DMS 273 (cell line): ENCODE results near the gene EPHB4.
"Not testable (repeated sequence)": the region's sequence is repeated elsewhere in the genome, so short reads cannot be mapped to it uniquely, and the experiment has no call there.

ENCODE experiments used
- DNase-seq: peaks from one replicate; lab custom pipeline; 2025; ENCODE audit not compliant: unreplicated experiment; lab: John Stamatoyannopoulos, UW

EPHB4 gene

DNA sequence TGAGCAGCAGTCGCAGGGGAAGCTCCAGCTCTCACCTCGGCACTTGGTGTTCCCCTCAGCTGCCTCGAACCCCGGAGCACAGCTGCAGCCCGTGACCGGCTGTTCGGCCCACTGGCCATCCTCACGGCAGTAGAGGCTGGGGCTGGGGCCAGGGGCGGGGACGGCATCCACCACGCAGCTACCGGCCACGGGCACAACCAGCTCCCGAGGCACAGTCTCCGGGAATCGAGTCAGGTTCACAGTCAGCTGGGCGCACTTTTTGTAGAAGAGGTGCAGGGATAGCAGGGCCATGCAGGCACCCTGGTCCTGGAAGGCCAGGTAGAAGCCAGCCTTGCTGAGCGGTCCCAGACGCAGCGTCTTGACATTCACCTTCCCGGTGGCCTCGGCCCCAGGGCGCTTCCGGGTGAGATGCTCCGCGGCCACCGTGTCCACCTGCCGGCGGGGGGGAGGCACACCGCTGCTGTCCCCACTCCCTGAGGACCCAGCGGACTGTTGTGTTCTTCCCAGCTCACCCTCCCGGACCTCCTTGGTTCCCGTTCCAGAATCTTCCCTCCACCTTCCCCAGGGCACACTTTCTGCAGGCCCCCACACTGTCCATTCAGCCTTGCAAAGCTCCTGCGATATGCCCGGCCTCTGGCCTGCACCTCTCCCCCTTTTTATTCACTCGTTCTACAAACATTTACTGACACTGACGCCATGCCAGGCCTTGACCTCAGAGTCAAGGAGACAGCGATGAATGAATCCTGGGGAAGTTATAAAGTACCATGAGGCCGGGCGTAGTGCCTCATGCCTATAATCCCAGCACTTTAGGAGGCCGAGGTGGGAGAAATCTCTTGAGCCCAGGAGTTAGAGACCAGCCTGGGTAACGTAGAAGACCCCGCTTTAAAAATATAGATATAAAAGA, 4.8 kb downstream of the EPHB4 start:
- DNase-seq = no peak

DNA sequence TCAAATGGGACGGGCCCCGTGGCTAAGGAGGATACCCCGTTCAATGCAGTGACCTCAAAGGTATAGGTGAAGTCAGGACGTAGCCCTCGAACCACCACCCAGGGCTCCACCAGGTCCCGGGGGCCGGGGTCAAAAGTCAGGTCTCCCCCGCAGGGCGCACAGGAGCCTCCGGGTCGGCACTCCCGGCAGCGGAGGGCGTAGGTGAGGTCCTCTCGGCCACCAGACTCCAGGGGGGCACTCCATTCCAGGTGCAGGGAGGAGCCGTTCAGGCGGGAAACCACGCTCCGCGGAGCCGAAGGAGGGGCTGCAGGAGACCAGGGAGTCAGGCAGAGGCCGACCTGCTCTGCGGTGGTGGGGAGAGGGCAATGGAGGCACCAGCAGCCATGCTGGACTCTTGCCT, 7.7 kb downstream of the EPHB4 start:
- no peak for DNase-seq

DNA sequence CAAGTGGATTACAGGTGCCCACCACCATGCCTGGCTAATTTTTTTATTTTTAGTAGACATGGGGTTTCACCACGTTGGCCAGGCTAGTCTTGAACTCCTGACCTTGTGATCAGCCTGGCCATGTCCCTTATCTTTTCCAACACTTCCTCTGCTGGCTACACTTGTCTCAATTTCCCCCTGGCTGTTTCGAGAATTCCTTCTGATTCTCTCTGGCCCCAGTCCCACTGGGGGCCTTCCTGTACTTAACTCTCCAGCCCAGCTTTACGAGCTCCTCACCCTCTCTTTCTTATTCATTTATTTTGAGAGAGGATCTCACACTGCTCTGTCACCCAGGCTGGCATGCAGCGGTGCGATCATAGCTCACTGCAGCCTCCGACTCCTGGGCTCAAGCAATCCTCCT, 8.5 kb downstream of the EPHB4 start:
- no peak for DNase-seq

DNA sequence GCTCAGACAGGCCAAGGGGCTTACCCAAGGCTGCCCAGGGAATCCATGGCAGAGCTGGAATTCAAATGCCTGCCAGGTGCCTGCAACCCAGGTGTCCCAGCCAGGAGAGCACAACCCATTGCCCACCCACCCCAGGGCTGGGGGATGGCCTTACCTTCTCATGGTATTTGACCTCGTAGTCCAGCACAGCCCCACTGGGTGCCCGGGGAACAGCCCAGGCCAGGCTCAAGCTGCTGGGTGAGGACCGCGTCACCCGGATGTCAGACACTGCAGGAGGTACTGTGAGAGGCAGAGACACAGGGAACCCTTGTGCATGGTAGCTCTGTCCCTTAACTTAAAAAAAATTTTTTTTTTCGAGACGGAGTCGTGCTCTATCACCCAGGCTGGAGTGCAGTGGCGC, 9.0 kb downstream of the EPHB4 start:
- DNase-seq = no peak

DNA sequence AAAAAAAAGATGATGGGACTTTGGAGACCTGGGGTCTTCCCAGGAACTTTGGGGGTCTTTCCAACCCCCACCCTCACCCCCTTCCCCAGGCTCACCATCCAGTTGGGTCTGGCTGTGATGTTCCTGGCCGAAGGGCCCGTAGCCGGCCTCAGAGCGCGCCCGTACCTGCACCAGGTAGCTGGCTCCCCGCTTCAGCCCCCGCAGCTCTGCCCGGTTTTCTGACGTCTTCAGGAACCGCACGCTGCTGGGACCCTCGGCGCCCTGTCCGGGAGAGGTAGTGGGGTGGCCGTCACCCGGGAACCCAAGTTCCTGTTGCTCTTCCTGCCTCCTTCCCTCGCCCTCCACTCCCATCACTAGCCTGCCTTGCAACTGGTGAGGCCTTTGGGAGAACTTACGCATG, 10.2 kb downstream of the EPHB4 start:
- DNase-seq = no peak

DNA sequence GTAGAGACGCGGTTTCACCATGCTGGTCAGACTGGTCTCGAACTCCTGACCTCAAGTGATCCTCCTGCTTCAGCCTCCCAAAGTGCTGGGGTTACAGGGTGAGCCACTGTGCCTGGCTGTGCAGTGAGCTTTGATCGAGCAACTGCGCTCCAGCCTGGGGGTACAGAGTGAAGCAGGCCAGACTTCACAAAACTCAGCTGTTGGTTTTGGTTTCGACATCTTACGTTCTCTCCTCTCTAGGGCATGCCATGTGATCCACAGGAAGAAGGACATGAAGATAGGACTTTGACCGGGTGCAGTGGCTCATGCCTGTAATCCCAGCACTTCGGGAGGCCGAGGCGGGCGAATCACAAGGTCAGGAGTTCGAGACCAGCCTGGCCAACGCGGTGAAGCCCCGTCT, 10.8 kb downstream of the EPHB4 start:
- not testable (repeated sequence) for DNase-seq

DNA sequence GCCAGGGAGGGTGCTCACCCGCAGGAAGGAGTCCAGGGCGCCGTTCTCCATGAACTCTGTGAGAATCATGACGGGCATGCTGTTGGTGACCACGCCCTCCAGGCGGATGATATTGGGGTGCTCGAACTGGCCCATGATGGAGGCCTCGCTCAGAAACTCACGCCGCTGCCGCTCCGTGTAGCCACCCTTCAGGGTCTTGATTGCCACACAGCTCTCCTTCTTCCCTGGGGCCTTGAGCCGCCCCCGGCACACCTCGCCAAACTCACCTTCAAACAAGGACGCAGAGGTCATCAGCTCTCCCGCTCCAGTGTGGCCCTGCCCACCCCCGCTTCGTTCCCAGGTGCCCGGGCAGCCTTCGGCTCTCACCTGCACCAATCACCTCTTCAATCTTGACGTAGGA, 14.6 kb downstream of the EPHB4 start:
- DNase-seq = no peak

DNA sequence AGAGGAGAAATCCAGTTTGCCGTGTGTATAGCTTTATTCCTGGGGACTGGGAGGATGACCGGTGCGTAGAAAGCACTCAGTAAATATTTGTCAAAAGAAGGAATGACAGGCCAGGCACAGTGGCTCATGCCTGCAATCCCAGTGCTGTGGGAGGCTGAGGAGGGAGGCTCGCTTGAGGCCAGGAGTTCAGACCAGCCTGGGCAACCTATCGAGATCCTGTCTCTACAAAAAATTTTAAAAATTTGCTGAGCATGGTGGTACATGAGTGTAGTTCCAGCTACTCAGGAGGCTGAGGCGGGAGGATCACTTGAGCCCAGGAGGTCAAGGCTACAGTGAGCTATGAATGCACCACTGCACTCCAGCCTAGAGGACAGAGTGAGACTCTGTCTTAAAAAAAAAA, 15.8 kb downstream of the EPHB4 start:
- DNase-seq = no peak

DNA sequence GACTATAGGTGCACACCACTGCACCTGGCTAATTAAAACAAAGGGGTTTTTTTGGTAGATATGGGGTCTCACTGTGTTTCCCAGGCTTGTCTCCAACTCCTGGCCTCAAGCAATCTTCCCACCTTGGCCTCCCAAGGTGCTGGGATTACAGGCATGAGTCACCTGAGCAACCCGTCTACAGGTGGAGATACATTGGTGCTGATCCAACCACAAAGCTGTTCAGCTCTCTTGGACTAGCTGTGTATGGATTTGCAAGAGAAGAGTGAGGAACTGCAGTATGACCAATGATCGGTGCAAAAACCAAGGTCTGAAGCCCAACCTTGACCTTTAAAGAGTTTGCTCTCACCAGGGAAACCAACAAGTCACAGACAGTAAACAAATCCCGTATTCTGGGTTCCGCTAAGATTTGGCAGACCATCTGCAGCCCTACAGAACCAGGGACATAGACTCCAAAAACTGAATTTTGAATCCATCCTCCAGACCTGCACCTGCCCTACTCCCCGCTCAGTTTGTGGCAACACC, 18.9 kb downstream of the EPHB4 start:
- DNase-seq = no peak

DNA sequence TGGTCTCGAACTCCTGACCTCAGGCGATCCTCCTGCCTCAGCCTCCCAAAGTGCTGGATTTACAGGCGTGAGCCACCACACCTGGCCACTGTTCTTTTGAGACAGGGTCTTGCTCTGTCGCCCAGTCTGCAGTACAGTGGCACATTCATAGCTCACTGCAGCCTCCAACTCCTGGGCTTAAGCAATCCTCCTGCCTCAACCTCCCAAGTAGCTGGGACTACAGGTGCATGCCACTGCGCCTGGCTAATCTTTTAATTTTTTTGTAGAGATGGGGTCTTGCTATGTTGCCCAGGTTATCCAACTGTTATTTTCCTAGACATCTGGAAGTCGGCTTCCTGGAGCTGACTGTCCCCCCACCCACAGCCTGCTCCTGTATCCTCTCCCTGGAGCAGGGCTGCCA, 20.4 kb downstream of the EPHB4 start:
- not testable (repeated sequence) for DNase-seq

DNA sequence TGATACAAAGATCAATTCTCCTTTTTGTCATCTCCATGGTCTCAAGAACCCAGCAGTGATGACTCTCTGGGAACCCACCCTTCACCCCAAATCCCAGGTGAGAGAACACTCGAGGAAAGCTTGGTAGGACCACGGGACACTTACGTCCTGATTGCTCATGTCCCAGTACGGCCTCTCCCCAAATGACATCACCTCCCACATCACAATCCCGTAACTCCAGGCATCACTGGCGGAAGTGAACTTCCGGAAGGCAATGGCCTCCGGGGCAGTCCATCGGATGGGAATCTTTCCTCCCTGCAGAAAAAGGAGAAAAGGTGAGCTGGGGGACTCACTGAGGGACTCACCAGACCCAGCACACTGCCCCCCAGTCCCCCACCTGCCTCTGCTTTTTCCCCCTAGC, 21.0 kb downstream of the EPHB4 start:
- DNase-seq = no peak

DNA sequence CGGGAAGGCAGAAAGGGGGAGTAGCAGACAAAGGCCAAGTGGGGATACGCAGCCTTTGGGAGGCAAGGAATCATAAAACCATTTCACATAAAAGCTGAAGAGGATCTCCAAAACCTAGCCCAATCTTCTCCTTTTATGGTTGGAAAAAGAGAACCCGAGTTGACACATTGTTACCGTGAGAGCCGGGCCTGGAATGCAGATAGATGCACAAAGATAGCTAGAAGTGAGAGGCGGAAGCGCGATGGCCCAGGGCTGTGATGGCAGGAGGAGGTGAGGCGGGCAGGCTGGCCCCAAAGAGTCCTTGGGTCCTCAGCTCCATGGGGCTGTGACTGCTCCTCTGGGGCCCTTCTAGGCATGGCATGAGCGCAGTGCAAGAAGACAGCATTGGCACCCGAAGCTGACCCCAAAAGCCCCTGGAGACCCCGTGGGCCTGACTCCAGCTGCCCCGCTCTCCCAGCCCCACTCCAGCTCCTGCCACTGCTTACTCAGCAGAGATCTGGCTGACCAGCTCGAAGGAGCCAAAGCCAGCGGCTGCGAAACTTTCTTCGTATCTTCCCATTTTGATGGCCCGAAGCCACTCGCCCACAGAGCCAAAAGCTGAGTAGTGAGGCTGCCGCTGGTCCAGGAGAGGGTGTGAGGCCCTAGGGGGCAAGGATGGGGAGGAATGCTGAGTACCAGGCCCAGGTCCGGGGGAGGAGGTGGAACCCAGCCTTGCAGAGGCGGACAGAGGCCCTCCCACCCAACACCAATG, 22.5 kb downstream of the EPHB4 start:
- DNase-seq = no peak

DNA sequence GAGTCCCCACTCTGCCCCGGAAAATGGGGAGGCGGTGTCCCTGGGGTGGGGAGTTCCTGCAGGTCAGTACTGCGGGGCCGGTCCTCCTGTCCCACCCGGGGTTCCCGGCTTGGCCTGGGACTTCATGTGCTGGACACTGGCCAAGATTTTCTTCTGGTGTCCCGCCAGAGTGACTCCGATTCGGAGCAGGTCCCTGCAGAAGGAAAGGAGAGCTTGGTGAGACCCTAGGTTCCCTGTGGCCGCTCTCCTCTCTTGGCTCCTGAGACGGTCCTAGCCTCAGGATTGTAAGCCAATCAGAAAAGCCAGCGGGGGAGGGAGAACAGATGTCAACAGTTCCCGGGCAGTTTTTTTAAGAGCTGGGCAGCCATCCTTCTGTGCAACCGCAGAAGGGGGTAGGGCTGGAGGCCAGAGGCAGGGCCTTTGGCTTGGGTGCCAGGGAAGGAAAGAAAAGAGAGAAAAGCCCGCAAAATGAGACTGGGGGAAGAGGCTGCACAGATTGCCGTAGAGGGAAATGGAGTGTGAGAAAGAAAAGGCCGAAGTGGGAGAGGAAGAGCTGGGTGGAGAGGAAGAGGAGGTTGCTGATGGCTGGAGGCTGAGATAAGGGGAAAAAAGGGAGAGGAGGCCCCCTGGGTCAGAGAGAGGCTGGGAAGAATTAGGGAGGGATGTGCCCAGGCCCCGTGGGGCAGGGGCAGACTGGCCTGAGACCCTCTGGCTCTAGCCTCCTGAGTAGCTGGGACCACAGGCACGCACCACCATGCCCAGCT, 23.7 kb downstream of the EPHB4 start:
- peak; percentile 98 for DNase-seq

DNA sequence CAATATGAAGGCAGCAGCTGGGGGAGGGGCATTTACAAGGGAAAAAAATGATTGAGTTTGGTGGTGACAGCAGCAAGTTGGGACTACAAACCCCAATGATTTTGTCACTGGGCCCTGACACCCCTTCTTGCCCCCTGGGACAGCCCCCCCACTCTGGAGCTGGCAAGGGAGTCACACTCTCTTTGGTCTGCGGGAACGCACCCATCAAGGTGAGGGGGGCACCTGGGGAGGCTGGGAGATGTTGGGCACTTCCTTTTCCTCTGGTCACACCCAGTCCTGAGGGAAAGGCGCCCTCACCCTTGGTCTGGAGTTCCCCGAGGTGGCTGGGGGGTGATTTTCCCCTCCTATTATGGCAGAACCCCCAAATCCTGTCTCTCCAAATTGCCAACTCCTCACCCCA, 24.4 kb downstream of the EPHB4 start:
- no peak for DNase-seq

DNA sequence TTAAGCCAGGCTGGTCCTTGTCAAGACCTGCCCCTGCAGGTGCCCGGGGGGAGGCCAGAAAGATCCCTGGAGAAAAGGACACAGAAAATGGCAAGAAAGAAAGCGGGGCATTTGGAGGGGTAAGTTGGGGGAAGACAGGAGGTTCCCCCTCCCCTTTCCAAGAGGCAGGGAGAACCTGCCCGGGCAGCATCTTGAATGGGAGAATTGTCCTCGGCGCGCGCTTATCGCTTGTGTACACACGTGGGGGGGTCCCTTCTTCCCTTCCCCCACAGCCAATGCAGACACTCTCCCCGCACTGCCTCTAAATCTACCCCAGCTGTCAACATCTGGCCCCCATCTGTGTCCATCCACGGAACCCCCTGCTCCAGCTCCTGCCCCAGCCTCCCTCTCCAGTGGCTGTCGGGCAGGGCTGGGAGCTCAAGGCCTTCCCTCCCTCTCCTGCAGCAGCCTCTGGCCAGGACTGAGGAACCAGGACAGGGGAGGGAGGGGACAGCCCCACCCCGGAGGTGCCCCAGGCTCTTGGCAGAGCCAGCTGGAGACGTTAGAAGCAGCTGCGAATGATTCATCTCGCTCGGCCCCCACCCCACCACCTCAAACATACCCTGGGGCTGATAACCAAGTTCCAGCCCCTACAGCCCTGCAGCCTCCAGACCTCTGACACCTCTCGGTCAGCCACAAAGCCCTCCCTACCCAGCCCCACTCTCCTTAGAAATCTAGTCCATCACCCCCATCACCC, 25.3 kb downstream of the EPHB4 start:
- peak; percentile 83 for DNase-seq

DNA sequence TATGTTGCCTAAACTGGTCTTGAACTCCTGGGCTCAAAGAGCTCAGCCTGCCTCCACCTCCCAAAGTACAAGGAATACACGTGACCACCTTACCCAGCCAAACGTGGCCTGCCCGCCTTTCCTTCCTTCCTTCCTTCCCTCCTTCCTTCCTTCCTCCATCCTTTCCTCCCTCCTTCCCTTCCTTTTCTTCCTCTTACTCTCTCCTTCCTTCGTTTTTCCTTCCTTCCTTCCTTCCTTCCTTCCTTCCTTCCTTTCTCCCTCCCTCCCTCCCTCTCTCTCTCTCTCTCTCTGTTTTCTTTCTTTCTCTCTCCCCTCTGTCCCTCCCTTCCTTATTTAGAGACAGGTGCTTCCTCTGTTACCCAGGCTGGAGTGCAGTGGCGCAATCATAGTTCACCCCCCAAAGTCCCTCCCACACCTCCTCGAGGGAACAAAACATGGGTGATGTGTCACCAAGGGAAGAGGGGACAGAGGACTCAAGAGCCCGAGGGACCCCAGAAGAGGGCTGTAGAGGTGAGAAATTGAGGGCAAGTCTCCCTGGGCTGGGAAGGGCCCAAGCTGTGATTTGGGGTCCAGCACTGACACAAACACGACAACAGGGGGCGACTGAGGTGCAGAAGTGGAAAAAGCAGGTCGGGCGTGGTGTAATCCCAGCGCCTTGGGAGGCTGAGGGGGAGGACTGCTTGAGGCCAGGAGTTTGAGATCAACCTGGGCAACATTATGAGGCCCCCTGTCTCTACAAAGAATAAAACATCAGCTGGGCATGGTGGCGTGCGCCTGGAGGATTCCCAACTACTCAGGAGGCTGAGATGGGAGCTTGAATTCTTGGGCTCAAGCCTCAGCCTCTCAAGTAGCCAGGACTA, 28.1 kb downstream of the EPHB4 start:
- peak; percentile 88 for DNase-seq

DNA sequence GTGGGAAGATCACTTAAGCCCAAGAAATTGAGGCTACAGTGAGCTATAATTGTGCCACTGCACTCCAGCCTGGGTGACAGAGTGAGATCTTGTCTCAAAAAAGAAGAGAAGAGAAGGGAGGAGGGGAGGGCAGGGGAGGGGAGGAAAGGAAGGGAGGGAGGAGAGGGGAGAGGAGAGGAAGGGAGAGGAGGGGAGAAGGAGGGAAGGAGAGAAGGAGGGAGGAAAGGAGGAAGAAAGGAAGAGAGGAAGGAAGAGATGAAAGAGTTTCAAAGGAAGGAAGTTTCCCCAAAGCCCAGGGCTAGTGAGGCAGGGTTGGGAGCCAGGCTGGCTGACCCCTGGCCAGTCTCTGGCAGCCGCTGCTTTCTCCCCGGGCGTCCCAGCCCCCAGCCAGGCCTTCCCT, 32.6 kb downstream of the EPHB4 start:
- no peak for DNase-seq

DNA sequence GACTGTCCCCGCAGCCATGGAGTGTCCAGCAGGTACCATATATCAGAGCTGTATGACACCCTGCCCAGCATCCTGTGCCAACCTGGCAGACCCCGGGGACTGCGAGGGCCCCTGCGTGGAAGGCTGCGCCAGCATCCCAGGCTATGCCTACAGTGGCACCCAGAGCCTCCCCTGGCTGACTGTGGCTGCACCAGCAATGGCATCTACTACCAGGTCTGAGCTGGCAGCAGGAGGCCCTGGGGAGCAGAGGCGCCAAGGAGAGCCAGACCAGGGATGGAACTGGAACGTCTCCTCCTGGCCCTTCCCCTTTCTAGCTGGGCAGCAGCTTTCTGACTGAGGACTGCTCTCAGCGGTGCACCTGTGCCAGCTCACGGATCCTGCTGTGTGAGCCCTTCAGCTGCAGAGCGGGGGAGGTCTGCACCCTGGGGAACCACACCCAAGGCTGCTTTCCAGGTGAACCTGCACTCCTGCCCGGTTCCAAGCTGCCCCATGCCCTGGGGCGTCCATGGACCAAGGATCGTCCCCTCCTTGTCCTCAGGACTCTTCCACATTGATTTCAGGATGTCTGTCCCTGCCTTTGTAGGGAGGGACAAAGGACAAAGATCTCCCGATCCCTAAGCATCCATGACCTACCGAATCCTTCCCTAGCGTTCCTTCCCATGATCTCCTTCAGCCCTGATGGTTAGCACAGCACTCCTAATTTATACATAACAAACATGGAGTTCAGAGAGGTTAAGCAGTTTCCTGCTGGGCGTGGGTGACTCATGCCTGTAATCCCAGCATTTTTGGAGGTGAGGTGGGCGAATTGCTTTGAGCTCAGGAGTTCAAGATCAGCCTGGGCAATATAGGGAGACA, 33.3 kb downstream of the EPHB4 start:
- no peak for DNase-seq
